HEK293 (cell line): ENCODE measurements around the gene PACRG.

Experiments
- CTCF ChIA-PET: fragments of 350-600 bp; formaldehyde crosslinking; extraction: SDS; loops from one replicate; lab custom pipeline; 2021; ENCODE audit warnings: antibody characterized with exemption; lab: Yijun Ruan, JAX
- POLR2A ChIA-PET: fragments of 300-600 bp; formaldehyde crosslinking; extraction: SDS; loops from one replicate; lab custom pipeline; 2020; ENCODE audit warnings: antibody characterized with exemption, inconsistent platforms; lab: Yijun Ruan, JAX
- H3K27ac ChIP-seq: fragments of 200-500 bp; sonication (Bioruptor generic); 2 replicates; pipeline ENCODE4 v1.5.1; 2014; ENCODE audit warnings: low read depth, low read length, control low read depth, inconsistent platforms; ENCODE audit errors: extremely low read depth
- H3K36me3 ChIP-seq, 2 experiments: fragments of 200-500 bp in 1 of 2; sonication (Bioruptor generic) in 1 of 2; 1 replicate in 1 of 2; 2 replicates in 1 of 2; pipeline ENCODE4 v1.5.1; 2014 to 2017; ENCODE audit warnings: inconsistent platforms in 2 of 2, low read length in 2 of 2; ENCODE audit not compliant: control insufficient read depth in 2 of 2, insufficient read depth in 1 of 2
- H3K4me1 ChIP-seq: fragments of 200-500 bp; sonication (Bioruptor generic); 2 replicates; pipeline ENCODE4 v1.5.1; 2014; ENCODE audit warnings: mild to moderate bottlenecking, low read length, inconsistent platforms; ENCODE audit not compliant: control insufficient read depth, insufficient read depth
- H3K4me3 ChIP-seq: 2 replicates; pipeline ENCODE4 v1.5.1; 2011; ENCODE audit warnings: low read depth, mild to moderate bottlenecking, control low read depth, low read length, moderate library complexity
- H3K9me3 ChIP-seq: fragments of 200-500 bp; sonication (Bioruptor generic); 2 replicates; pipeline ENCODE4 v1.5.1; 2014; ENCODE audit warnings: low read depth, low read length, inconsistent platforms; ENCODE audit not compliant: control insufficient read depth, insufficient read depth
- GLIS2 ChIP-seq: fragments of 450-650 bp; formaldehyde crosslinking; IDR thresholded peaks from 2 replicates; pipeline ENCODE4 v1.5.1; 2016; ENCODE audit warnings: missing biosample characterization, missing genetic modification characterization
- HIC1 ChIP-seq: fragments of 450-650 bp; formaldehyde crosslinking; IDR thresholded peaks from 2 replicates; pipeline ENCODE4 v1.5.1; 2016; ENCODE audit warnings: missing biosample characterization, missing genetic modification characterization
- KLF1 ChIP-seq: fragments of 450-650 bp; formaldehyde crosslinking; IDR thresholded peaks from 2 replicates; pipeline ENCODE4 v1.5.1; 2016; ENCODE audit warnings: missing biosample characterization, missing genetic modification characterization
- KLF10 ChIP-seq: fragments of 450-650 bp; IDR thresholded peaks from 2 replicates; pipeline ENCODE4 v1.5.1; 2018; ENCODE audit warnings: missing biosample characterization, mild to moderate bottlenecking, missing genetic modification characterization
- OVOL3 ChIP-seq: fragments of 450-650 bp; formaldehyde crosslinking; IDR thresholded peaks from 2 replicates; pipeline ENCODE4 v1.5.1; 2016; ENCODE audit warnings: missing biosample characterization, missing genetic modification characterization
- RBAK ChIP-seq: fragments of 450-650 bp; formaldehyde crosslinking; IDR thresholded peaks from 2 replicates; pipeline ENCODE4 v1.5.1; 2016; ENCODE audit warnings: missing biosample characterization, missing genetic modification characterization
- SP7 ChIP-seq: fragments of 450-650 bp; formaldehyde crosslinking; IDR thresholded peaks from 2 replicates; pipeline ENCODE4 v1.5.1; 2016; ENCODE audit warnings: missing biosample characterization, missing genetic modification characterization
- YY1 ChIP-seq: fragments of 450-650 bp; formaldehyde crosslinking; IDR thresholded peaks from 2 replicates; pipeline ENCODE4 v1.5.1; 2018; ENCODE audit warnings: missing biosample characterization, missing genetic modification characterization
- YY2 ChIP-seq: fragments of 450-650 bp; formaldehyde crosslinking; IDR thresholded peaks from 2 replicates; pipeline ENCODE4 v1.5.1; 2016; ENCODE audit warnings: missing biosample characterization, missing genetic modification characterization
- ZBTB1 ChIP-seq: fragments of 450-650 bp; formaldehyde crosslinking; IDR thresholded peaks from 2 replicates; pipeline ENCODE4 v1.5.1; 2016; ENCODE audit warnings: missing biosample characterization, missing genetic modification characterization
- ZFP41 ChIP-seq: fragments of 450-650 bp; formaldehyde crosslinking; IDR thresholded peaks from 2 replicates; pipeline ENCODE4 v1.5.1; 2016; ENCODE audit warnings: missing biosample characterization, missing genetic modification characterization, borderline replicate concordance
- ZNF148 ChIP-seq: fragments of 450-650 bp; formaldehyde crosslinking; IDR thresholded peaks from 2 replicates; pipeline ENCODE4 v1.5.0; 2017; ENCODE audit warnings: missing biosample characterization, missing genetic modification characterization, borderline replicate concordance
- ZNF157 ChIP-seq: fragments of 450-650 bp; formaldehyde crosslinking; IDR thresholded peaks from 2 replicates; pipeline ENCODE4 v1.5.1; 2016; ENCODE audit warnings: missing biosample characterization, missing genetic modification characterization
- ZNF184 ChIP-seq: fragments of 450-650 bp; IDR thresholded peaks from 2 replicates; pipeline ENCODE4 v1.5.1; 2018; ENCODE audit warnings: missing biosample characterization, mild to moderate bottlenecking, missing genetic modification characterization
- ZNF2 ChIP-seq: fragments of 450-650 bp; formaldehyde crosslinking; IDR thresholded peaks from 2 replicates; pipeline ENCODE4 v1.5.1; 2016; ENCODE audit warnings: missing biosample characterization, missing genetic modification characterization
- ZNF24 ChIP-seq: fragments of 450-650 bp; formaldehyde crosslinking; IDR thresholded peaks from 2 replicates; pipeline ENCODE4 v1.5.1; 2016; ENCODE audit warnings: missing biosample characterization, missing genetic modification characterization
- ZNF280D ChIP-seq: fragments of 450-650 bp; formaldehyde crosslinking; IDR thresholded peaks from 2 replicates; pipeline ENCODE4 v1.5.1; 2016; ENCODE audit warnings: missing biosample characterization, missing genetic modification characterization
- ZNF311 ChIP-seq: fragments of 450-650 bp; formaldehyde crosslinking; IDR thresholded peaks from 2 replicates; pipeline ENCODE4 v1.5.1; 2017; ENCODE audit warnings: missing biosample characterization, missing genetic modification characterization, borderline replicate concordance
- ZNF394 ChIP-seq: fragments of 450-650 bp; formaldehyde crosslinking; IDR thresholded peaks from 2 replicates; pipeline ENCODE4 v1.5.1; 2016; ENCODE audit warnings: missing biosample characterization, missing genetic modification characterization, mild to moderate bottlenecking, moderate library complexity, borderline replicate concordance
- ZNF404 ChIP-seq: fragments of 450-650 bp; formaldehyde crosslinking; IDR thresholded peaks from 2 replicates; pipeline ENCODE4 v1.5.1; 2017; ENCODE audit warnings: missing biosample characterization, missing genetic modification characterization
- ZNF449 ChIP-seq: fragments of 450-650 bp; formaldehyde crosslinking; IDR thresholded peaks from 2 replicates; pipeline ENCODE4 v1.5.1; 2017; ENCODE audit warnings: missing biosample characterization, mild to moderate bottlenecking, missing genetic modification characterization, moderate library complexity
- ZNF610 ChIP-seq: fragments of 450-650 bp; formaldehyde crosslinking; IDR thresholded peaks from 2 replicates; pipeline ENCODE4 v1.5.1; 2016; ENCODE audit warnings: missing biosample characterization, missing genetic modification characterization, borderline replicate concordance
- ZNF624 ChIP-seq: fragments of 450-650 bp; formaldehyde crosslinking; IDR thresholded peaks from 2 replicates; pipeline ENCODE4 v1.5.1; 2017; ENCODE audit warnings: missing biosample characterization, missing genetic modification characterization
- ZNF629 ChIP-seq: fragments of 450-650 bp; formaldehyde crosslinking; IDR thresholded peaks from 2 replicates; pipeline ENCODE4 v1.5.1; 2017; ENCODE audit warnings: missing biosample characterization, missing genetic modification characterization
- ZNF654 ChIP-seq: fragments of 450-650 bp; formaldehyde crosslinking; IDR thresholded peaks from 2 replicates; pipeline ENCODE4 v1.5.1; 2016; ENCODE audit warnings: low read depth, missing biosample characterization, missing genetic modification characterization
- ZNF670 ChIP-seq: fragments of 450-650 bp; formaldehyde crosslinking; IDR thresholded peaks from 2 replicates; pipeline ENCODE4 v1.5.1; 2016; ENCODE audit warnings: missing biosample characterization, missing genetic modification characterization, low read depth
- ZNF707 ChIP-seq: fragments of 450-650 bp; formaldehyde crosslinking; IDR thresholded peaks from 2 replicates; pipeline ENCODE4 v1.5.1; 2016; ENCODE audit warnings: missing biosample characterization, missing genetic modification characterization
- ZXDB ChIP-seq: fragments of 450-650 bp; formaldehyde crosslinking; IDR thresholded peaks from 2 replicates; pipeline ENCODE4 v1.5.1; 2016; ENCODE audit warnings: missing biosample characterization, missing genetic modification characterization

PACRG gene

GRCh38 chr6:163187606-163188005, 459.8 kb downstream of the PACRG start:
- H3K9me3 ChIP-seq = no peaks in the 10 kb centered on the region
- H3K36me3 ChIP-seq = no peaks in the 10 kb centered on the region
- POLR2A ChIA-PET = no interaction called here
- CTCF ChIA-PET = interaction anchor here (0.7 to 0.9 kb wide), 2 partner anchors 17 to 524 kb away, joined by 3 to 4 read pairs; no protein-coding TSS in a partner anchor
- H3K4me1 ChIP-seq = no peaks in the 10 kb centered on the region
- TF ChIP-seq OVOL3 = no peak
- no peak for TF ChIP-seq ZNF148 (tag by site-specific recombination)
- no peak for TF ChIP-seq ZXDB (tag by site-specific recombination)
- TF ChIP-seq ZNF157 = no peak
- TF ChIP-seq ZNF311 = no peak
- TF ChIP-seq ZNF449 (tag by site-specific recombination) = no peak
- TF ChIP-seq YY1 (tag by site-specific recombination) = no peak
- no peak for TF ChIP-seq YY2 (tag by site-specific recombination)
- TF ChIP-seq ZNF404 (tag by site-specific recombination) = no peak
- TF ChIP-seq ZNF707 (tag by site-specific recombination) = no peak
- no peak for TF ChIP-seq ZNF654 (tag by site-specific recombination)
- no peak for TF ChIP-seq ZNF394 (tag by site-specific recombination)
- no peak for TF ChIP-seq GLIS2
- TF ChIP-seq ZNF629 (tag by site-specific recombination) = no peak
- no peak for TF ChIP-seq ZNF670
- no peak for TF ChIP-seq SP7 (tag by site-specific recombination)
- TF ChIP-seq ZNF24 (tag by site-specific recombination) = no peak
- TF ChIP-seq ZNF610 (tag by site-specific recombination) = no peak
- TF ChIP-seq ZNF624 (tag by site-specific recombination) = no peak
- TF ChIP-seq ZNF184 (tag by site-specific recombination) = no peak
- no peak overlapping the region for H3K4me3 ChIP-seq
- H3K27ac ChIP-seq = no peak overlapping the region

- no peaks in the 10 kb centered on the region for H3K36me3 ChIP-seq
- POLR2A ChIA-PET = no interaction called here
- no peak overlapping the region for H3K4me3 ChIP-seq
- H3K27ac ChIP-seq = no peak overlapping the region
- TF ChIP-seq HIC1 (tag by site-specific recombination) (no peak), RBAK (no peak), KLF1 (tag by site-specific recombination) (no peak), ZFP41 (tag by site-specific recombination) (no peak), ZNF311 (no peak), ZNF280D (tag by site-specific recombination) (no peak), KLF10 (tag by site-specific recombination) (no peak), ZBTB1 (tag by site-specific recombination) (no peak), ZNF2 (tag by site-specific recombination) (no peak)
- no peaks in the 10 kb centered on the region for H3K4me1 ChIP-seq
- CTCF ChIA-PET = no interaction called here
- no peaks in the 10 kb centered on the region for H3K9me3 ChIP-seq
Observed at GRCh38 chr6:163188746-163189145, 461.0 kb downstream of the PACRG start.
